RWPE2 (cell line): ENCODE data around the gene NAALADL2.

Experiments
- ATAC-seq: fragments of 200-7000 bp; cut with Tn5 transposase; 3 replicates; pipeline ENCODE4 v1.9.1; 2021; ENCODE audit warnings: low read depth
- DNase-seq: peaks from one replicate; pipeline ENCODE4 v3.0.0-alpha.2; 2020; ENCODE audit warnings: low spot score
- H3K27ac ChIP-seq: fragments of 450-650 bp; 2 replicates; pipeline ENCODE4 v1.5.1; 2017; ENCODE audit warnings: mild to moderate bottlenecking; ENCODE audit not compliant: poor library complexity, severe bottlenecking
- H3K27me3 ChIP-seq: fragments of 250-450 bp; sonication (Bioruptor Pico); 2 replicates; pipeline ENCODE4 v1.5.1; 2021; ENCODE audit warnings: mild to moderate bottlenecking, moderate library complexity; ENCODE audit not compliant: insufficient read depth, poor library complexity, severe bottlenecking
- H3K36me3 ChIP-seq: fragments of 250-450 bp; sonication (Bioruptor Pico); 2 replicates; pipeline ENCODE4 v1.5.1; 2020; ENCODE audit warnings: low read depth, mild to moderate bottlenecking, moderate library complexity
- H3K4me1 ChIP-seq: fragments of 250-450 bp; sonication (Bioruptor Pico); 2 replicates; pipeline ENCODE4 v1.5.1; 2021; ENCODE audit warnings: mild to moderate bottlenecking, moderate library complexity; ENCODE audit not compliant: insufficient read depth, poor library complexity, severe bottlenecking
- H3K4me3 ChIP-seq: fragments of 250-450 bp; sonication (Bioruptor Pico); 2 replicates; pipeline ENCODE4 v1.5.1; 2021; ENCODE audit warnings: mild to moderate bottlenecking, moderate library complexity; ENCODE audit not compliant: severe bottlenecking
- H3K9me3 ChIP-seq: fragments of 250-450 bp; sonication (Bioruptor Pico); 2 replicates; pipeline ENCODE4 v1.5.1; 2021; ENCODE audit warnings: mild to moderate bottlenecking, moderate library complexity; ENCODE audit not compliant: severe bottlenecking
- TF ChIP-seq, protein P1 (sequence below): fragments of 450-650 bp; IDR thresholded peaks from one replicate; pipeline ENCODE4 v1.5.1; 2017; ENCODE audit warnings: mild to moderate bottlenecking, moderate library complexity; ENCODE audit not compliant: poor library complexity, severe bottlenecking

The NAALADL2 gene

DNA sequence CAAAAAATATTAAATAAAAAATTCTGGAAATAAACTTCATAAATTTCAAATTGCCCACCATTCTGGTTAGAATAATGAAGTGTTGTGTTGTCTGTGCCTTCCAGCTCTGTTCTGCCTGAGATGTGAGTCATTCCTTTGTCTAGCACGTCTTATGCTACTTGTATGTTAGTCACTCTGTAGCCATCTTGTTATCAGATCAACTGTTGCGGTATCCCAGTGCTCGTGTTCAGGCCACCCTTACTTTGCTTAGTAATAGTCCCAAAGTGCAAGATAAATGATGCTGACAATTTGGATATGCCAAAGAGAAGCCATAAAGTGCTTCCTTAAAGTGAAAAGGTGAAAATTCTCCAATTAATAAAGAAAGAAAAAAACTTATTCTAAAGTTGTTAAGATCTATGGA is 527.5 kb downstream of the NAALADL2 start:
- H3K27me3 ChIP-seq, result no peaks in the 10 kb centered on the region
- no peaks in the 10 kb centered on the region for H3K4me1 ChIP-seq
- H3K36me3 ChIP-seq, result no peaks in the 10 kb centered on the region
- H3K27ac ChIP-seq, result no peak overlapping the region
- DNase-seq (no peak), ATAC-seq (peak; percentile 99)
- H3K4me3 ChIP-seq, result no peak overlapping the region
- H3K9me3 ChIP-seq, result no peaks in the 10 kb centered on the region
- TF ChIP-seq, protein P1, sequence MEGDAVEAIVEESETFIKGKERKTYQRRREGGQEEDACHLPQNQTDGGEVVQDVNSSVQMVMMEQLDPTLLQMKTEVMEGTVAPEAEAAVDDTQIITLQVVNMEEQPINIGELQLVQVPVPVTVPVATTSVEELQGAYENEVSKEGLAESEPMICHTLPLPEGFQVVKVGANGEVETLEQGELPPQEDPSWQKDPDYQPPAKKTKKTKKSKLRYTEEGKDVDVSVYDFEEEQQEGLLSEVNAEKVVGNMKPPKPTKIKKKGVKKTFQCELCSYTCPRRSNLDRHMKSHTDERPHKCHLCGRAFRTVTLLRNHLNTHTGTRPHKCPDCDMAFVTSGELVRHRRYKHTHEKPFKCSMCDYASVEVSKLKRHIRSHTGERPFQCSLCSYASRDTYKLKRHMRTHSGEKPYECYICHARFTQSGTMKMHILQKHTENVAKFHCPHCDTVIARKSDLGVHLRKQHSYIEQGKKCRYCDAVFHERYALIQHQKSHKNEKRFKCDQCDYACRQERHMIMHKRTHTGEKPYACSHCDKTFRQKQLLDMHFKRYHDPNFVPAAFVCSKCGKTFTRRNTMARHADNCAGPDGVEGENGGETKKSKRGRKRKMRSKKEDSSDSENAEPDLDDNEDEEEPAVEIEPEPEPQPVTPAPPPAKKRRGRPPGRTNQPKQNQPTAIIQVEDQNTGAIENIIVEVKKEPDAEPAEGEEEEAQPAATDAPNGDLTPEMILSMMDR, result no peak

- no peak for ATAC-seq
- Histone ChIP-seq H3K27ac (no peak overlapping the region), H3K4me1 (no peaks in the 10 kb centered on the region), H3K4me3 (no peak overlapping the region), H3K27me3 (no peaks in the 10 kb centered on the region), H3K36me3 (no peaks in the 10 kb centered on the region), H3K9me3 (no peaks in the 10 kb centered on the region)
- TF ChIP-seq, protein P1, result no peak
- no peak for DNase-seq
These were observed 530.4 kb downstream of the NAALADL2 start for GRCh38 chr3:175389560-175389959.

GRCh38 chr3:175391601-175392000 is 532.5 kb downstream of the NAALADL2 start:
- H3K4me1 ChIP-seq, result no peaks in the 10 kb centered on the region
- ATAC-seq (no peak), DNase-seq (no peak)
- TF ChIP-seq, protein P1, result no peak
- no peak overlapping the region for H3K4me3 ChIP-seq
- H3K9me3 ChIP-seq, result no peaks in the 10 kb centered on the region
- no peaks in the 10 kb centered on the region for H3K36me3 ChIP-seq
- no peaks in the 10 kb centered on the region for H3K27me3 ChIP-seq
- no peak overlapping the region for H3K27ac ChIP-seq

GRCh38 chr3:175392653-175393052 is 533.5 kb downstream of the NAALADL2 start:
- no peaks in the 10 kb centered on the region for H3K36me3 ChIP-seq
- DNase-seq, result no peak
- H3K4me1 ChIP-seq, result no peaks in the 10 kb centered on the region
- H3K9me3 ChIP-seq, result no peaks in the 10 kb centered on the region
- H3K27me3 ChIP-seq, result no peaks in the 10 kb centered on the region
- ATAC-seq, result no peak
- no peak overlapping the region for H3K27ac ChIP-seq
- TF ChIP-seq, protein P1, result no peak
- H3K4me3 ChIP-seq, result no peak overlapping the region

GRCh38 chr3:175397372-175397771 is 538.2 kb downstream of the NAALADL2 start:
- no peak overlapping the region for H3K27ac ChIP-seq
- H3K9me3 ChIP-seq, result no peaks in the 10 kb centered on the region
- ATAC-seq, result no peak
- no peak for DNase-seq
- H3K36me3 ChIP-seq, result no peaks in the 10 kb centered on the region
- no peak overlapping the region for H3K4me3 ChIP-seq
- H3K27me3 ChIP-seq, result no peaks in the 10 kb centered on the region
- TF ChIP-seq, protein P1, result no peak
- no peaks in the 10 kb centered on the region for H3K4me1 ChIP-seq
